H1 (cell line): ENCODE results near the gene NSD2. TPM values are rescaled to one million over a fixed set of nuclear protein-coding genes. Genes with fewer than 3 reads are reported as not detected.
"Not testable (repeated sequence)": the region's sequence is repeated elsewhere in the genome, so short reads cannot be mapped to it uniquely, and the experiment has no call there.

Experiments used
- CTCF ChIA-PET: fragments of 300-600 bp; sonication (Branson Sonifier 250); formaldehyde crosslinking; loops from one replicate; lab custom pipeline; 2021; ENCODE audit not compliant: partially characterized antibody; lab: Charles Lee
- POLR2A ChIA-PET: fragments of 300-600 bp; sonication (Branson Sonifier 250); formaldehyde crosslinking; loops from one replicate; lab custom pipeline; 2021; ENCODE audit warnings: inconsistent platforms; ENCODE audit not compliant: partially characterized antibody; lab: Charles Lee
- DNase-seq, 2 experiments: peaks; one replicate each; pipeline versions ENCODE4 v3.0.0 to v3.0.0-alpha.2; 2010 to 2022; ENCODE audit warnings: low spot score in 2 of 2, low read depth in 1 of 2, mixed read lengths in 1 of 2
- FAIRE-seq: peaks from 2 replicates; lab custom pipeline; 2011; peaks lifted over from hg19 to GRCh38; lab: Jason Lieb, UNC
- H2AFZ ChIP-seq: 2 replicates; pipeline ENCODE4 v1.8.1; 2012; ENCODE audit warnings: low read length, inconsistent platforms
- H2AK5ac ChIP-seq: 2 replicates; pipeline ENCODE4 v1.6.1; 2013; ENCODE audit warnings: low read depth, low read length
- H2BK120ac ChIP-seq: replicated peaks from 2 replicates; pipeline ENCODE3; 2013; ENCODE audit warnings: low read depth, low read length, inconsistent platforms
- H2BK12ac ChIP-seq: 2 replicates; pipeline ENCODE4 v1.6.1; 2013; ENCODE audit warnings: low read depth, low read length
- H2BK15ac ChIP-seq: 2 replicates; pipeline ENCODE4 v1.6.1; 2013; ENCODE audit warnings: low read length
- H2BK20ac ChIP-seq: 2 replicates; pipeline ENCODE4 v1.6.1; 2013; ENCODE audit warnings: low read length
- H2BK5ac ChIP-seq: 2 replicates; pipeline ENCODE4 v1.6.1; 2013; ENCODE audit warnings: low read depth, low read length
- H3K14ac ChIP-seq: 2 replicates; pipeline ENCODE4 v1.6.1; 2013; ENCODE audit warnings: inconsistent platforms; ENCODE audit not compliant: insufficient read length
- H3K18ac ChIP-seq: 2 replicates; pipeline ENCODE4 v1.6.1; 2013; ENCODE audit warnings: low read length; ENCODE audit errors: extremely low read depth
- H3K23ac ChIP-seq: 2 replicates; pipeline ENCODE4 v1.6.1; 2013; ENCODE audit warnings: inconsistent platforms; ENCODE audit not compliant: insufficient read length
- H3K23me2 ChIP-seq: 2 replicates; pipeline ENCODE4 v1.6.1; 2013; ENCODE audit warnings: low read depth, low read length
- H3K27ac ChIP-seq: 2 replicates; pipeline ENCODE4 v1.6.1; 2011; ENCODE audit warnings: low read depth, low read length, inconsistent platforms
- H3K27me3 ChIP-seq, 4 experiments: replicated peaks in 1 of 4; 1 replicate in 1 of 4; 2 replicates in 3 of 4; pipeline versions ENCODE4 v1.6.1 to v1.8.1; 2011 to 2013; ENCODE audit warnings: low read length in 3 of 4, mild to moderate bottlenecking in 3 of 4, inconsistent platforms in 2 of 4, mixed read lengths in 2 of 4, moderate library complexity in 1 of 4; ENCODE audit not compliant: control insufficient read depth in 3 of 4, insufficient read depth in 3 of 4; ENCODE audit errors: extremely low read depth in 1 of 4
- H3K36me3 ChIP-seq, 4 experiments: 2 replicates each; pipeline versions ENCODE4 v1.6.1 to v1.8.1; 2011 to 2013; ENCODE audit warnings: mild to moderate bottlenecking in 4 of 4, low read length in 3 of 4, moderate library complexity in 2 of 4, control low read depth in 1 of 4, inconsistent platforms in 1 of 4; ENCODE audit not compliant: insufficient read depth in 4 of 4, control insufficient read depth in 2 of 4
- H3K4ac ChIP-seq: replicated peaks from 2 replicates; pipeline ENCODE3; 2013; ENCODE audit warnings: low read length, low read depth, mixed read lengths, inconsistent platforms; ENCODE audit not compliant: insufficient read length
- H3K4me1 ChIP-seq, 4 experiments: replicated peaks in 1 of 4; 1 replicate in 1 of 4; 2 replicates in 3 of 4; pipeline versions ENCODE4 v1.6.1 to v1.8.1; 2011 to 2013; ENCODE audit warnings: low read length in 3 of 4, inconsistent platforms in 2 of 4, mixed read lengths in 1 of 4; ENCODE audit not compliant: insufficient read depth in 4 of 4, control insufficient read depth in 3 of 4
- H3K4me2 ChIP-seq, 2 experiments: 2 replicates each; pipeline versions ENCODE4 v1.6.1 to v1.8.1; 2011 to 2013; ENCODE audit warnings: low read depth in 2 of 2, low read length in 2 of 2, control low read depth in 1 of 2, inconsistent platforms in 1 of 2, mild to moderate bottlenecking in 1 of 2; ENCODE audit not compliant: insufficient read depth in 1 of 2
- H3K4me3 ChIP-seq, 4 experiments: fragments of 200-600, 300-600 bp in 1 of 4; sonication (generic), shearing (Covaris generic), sonication (Bioruptor Twin) in 1 of 4; 2 replicates each; pipeline versions ENCODE4 v1.5.1 to v1.8.1; 2011 to 2016; ENCODE audit warnings: low read length in 4 of 4, low read depth in 3 of 4, control low read depth in 2 of 4, inconsistent platforms in 2 of 4, mild to moderate bottlenecking in 2 of 4, mixed read lengths in 1 of 4, moderate library complexity in 1 of 4; ENCODE audit not compliant: insufficient read depth in 2 of 4; ENCODE audit errors: extremely low read depth in 1 of 4
- H3K56ac ChIP-seq: replicated peaks from 2 replicates; pipeline ENCODE3; 2013; ENCODE audit warnings: low read depth, mild to moderate bottlenecking, mixed read lengths, low read length, inconsistent platforms; ENCODE audit not compliant: insufficient read length
- H3K79me1 ChIP-seq: 2 replicates; pipeline ENCODE4 v1.6.1; 2013; ENCODE audit warnings: low read depth, low read length, control low read depth
- H3K79me2 ChIP-seq, 2 experiments: 2 replicates each; pipeline versions ENCODE4 v1.6.1 to v1.8.1; 2012 to 2013; ENCODE audit warnings: low read length in 2 of 2, mild to moderate bottlenecking in 2 of 2, inconsistent platforms in 1 of 2; ENCODE audit not compliant: insufficient read depth in 2 of 2, control insufficient read depth in 1 of 2
- H3K9ac ChIP-seq, 4 experiments: replicated peaks in 1 of 4; 1 replicate in 1 of 4; 2 replicates in 3 of 4; pipeline versions ENCODE4 v1.6.1 to v1.8.1; 2011 to 2013; ENCODE audit warnings: low read depth in 3 of 4, low read length in 3 of 4, control low read depth in 2 of 4, mild to moderate bottlenecking in 2 of 4, moderate library complexity in 2 of 4, inconsistent platforms in 1 of 4; ENCODE audit errors: extremely low read depth in 1 of 4
- H3K9me3 ChIP-seq, 2 experiments: 2 replicates each; pipeline versions ENCODE4 v1.6.1 to v1.8.1; 2012 to 2013; ENCODE audit warnings: mild to moderate bottlenecking in 2 of 2, moderate library complexity in 2 of 2, control low read depth in 1 of 2, inconsistent platforms in 1 of 2, low read depth in 1 of 2, low read length in 1 of 2, mixed read lengths in 1 of 2; ENCODE audit not compliant: insufficient read depth in 2 of 2
- H4K20me1 ChIP-seq, 2 experiments: replicated peaks in 1 of 2; 2 replicates each; pipeline versions ENCODE3 to v1.8.1; 2011 to 2013; ENCODE audit warnings: inconsistent platforms in 2 of 2, low read length in 2 of 2, mild to moderate bottlenecking in 1 of 2; ENCODE audit not compliant: insufficient read depth in 2 of 2, control insufficient read depth in 1 of 2
- H4K5ac ChIP-seq: 2 replicates; pipeline ENCODE4 v1.6.1; 2013; ENCODE audit warnings: low read length, low read depth, mixed read lengths, inconsistent platforms; ENCODE audit not compliant: insufficient read length
- H4K8ac ChIP-seq: 2 replicates; pipeline ENCODE4 v1.8.0; 2013; ENCODE audit warnings: mild to moderate bottlenecking, moderate library complexity, low read length, inconsistent platforms; ENCODE audit not compliant: insufficient read depth; ENCODE audit errors: extremely low read depth
- H4K91ac ChIP-seq: replicated peaks from 2 replicates; pipeline ENCODE3; 2013; ENCODE audit warnings: low read length, mixed read lengths, inconsistent platforms; ENCODE audit not compliant: insufficient read length
- E2F6 ChIP-seq: IDR thresholded peaks from 2 replicates; pipeline ENCODE4 v1.6.1; 2012; ENCODE audit warnings: inconsistent platforms
- KDM4A ChIP-seq: IDR thresholded peaks from one replicate; pipeline ENCODE4 v1.7.1; 2012; ENCODE audit warnings: low read depth, mild to moderate bottlenecking, moderate library complexity, low read length, inconsistent platforms; ENCODE audit not compliant: severe bottlenecking
- SP2 ChIP-seq: IDR thresholded peaks from 2 replicates; pipeline ENCODE4 v1.6.1; 2012; ENCODE audit warnings: mild to moderate bottlenecking, low read length, inconsistent platforms
- WGBS, 2 experiments: shearing (Covaris generic) in 1 of 2; methylation state at CpG; one replicate each; pipeline versions ENCODE4 v1.1.6 to v1.1.7; 2013 to 2015; ENCODE audit warnings: low lambda C conversion rate in 2 of 2, mixed read lengths in 2 of 2, inconsistent platforms in 1 of 2, low coverage in 1 of 2, missing lambda C conversion rate in 1 of 2; ENCODE audit not compliant: insufficient replicate concordance in 2 of 2, insufficient coverage in 1 of 2, insufficient read length in 1 of 2; ENCODE audit errors: extremely low coverage in 1 of 2, missing lambda C conversion rate in 1 of 2; 5-methylcytosine and 5-hydroxymethylcytosine counted together
- polyA plus RNA-seq, 7 experiments: library from polyadenylated mRNA; depleted of rRNA in 3 of 7; stranded (reverse) in 5 of 7; unstranded in 2 of 7; fragments of >200 nt in 5 of 7; fragments of 200-250 nt in 2 of 7; gene quantifications; 1 replicate in 5 of 7; 2 replicates in 1 of 7; 4 replicates in 1 of 7; pipeline versions ENCODE4 v1.2.1 to v1.2.3, GENCODE V29; 2011 to 2013; ENCODE audit warnings: missing spikeins in 2 of 7, mixed read lengths in 2 of 7
- total RNA-seq: library from RNA; stranded (reverse); fragmentation: NEBNext Ultra II Directional; extraction: Animal tissue kit (Norgen Biotek cat#: 25700); gene quantifications from 2 replicates; pipeline ENCODE4 v1.2.1, GENCODE V29; 2021

The NSD2 gene
- total and polyA plus RNA-seq, 2 of the 8 experiments (the other 6 are each of a cell fraction or from before 2014, with no cell fraction given), result 26.7 to 129 TPM

GRCh38 chr4:1843852-1844251, 27.3 kb upstream of the NSD2 start (continued):
- TF ChIP-seq KDM4A (no peak), E2F6 (no peak), SP2 (no peak)

- H4K20me1 ChIP-seq, result peaks cover 1 to 19% of the 10 kb centered on the region in 2 experiments
- H3K18ac ChIP-seq, DNase-seq, H3K9ac ChIP-seq, H2BK12ac ChIP-seq, H3K36me3 ChIP-seq, H3K27ac ChIP-seq, H2AFZ ChIP-seq, H3K27me3 ChIP-seq, H3K9me3 ChIP-seq, H3K79me1 ChIP-seq, H3K79me2 ChIP-seq, H2AK5ac ChIP-seq, H4K5ac ChIP-seq, FAIRE-seq, H2BK5ac ChIP-seq, H2BK15ac ChIP-seq, H2BK120ac ChIP-seq, H3K4me2 ChIP-seq, H3K4ac ChIP-seq, H3K23me2 ChIP-seq, H3K23ac ChIP-seq, POLR2A ChIA-PET, H3K56ac ChIP-seq, H4K8ac ChIP-seq, H3K14ac ChIP-seq, H4K91ac ChIP-seq, H3K4me1 ChIP-seq, H2BK20ac ChIP-seq, H3K4me3 ChIP-seq: not testable (repeated sequence)
- WGBS, 2 experiments, result 99% methylated on average over 6 of the region's 10 CpGs; no CpG with 5 or more reads in 1 of the 2 experiments
- CTCF ChIA-PET, result interaction anchor here (1.0 to 2.2 kb wide), 4 partner anchors 96 to 121 kb away, joined by 3 to 8 read pairs (median 4); no protein-coding TSS in a partner anchor
These were observed 26.6 kb upstream of the NSD2 start for GRCh38 chr4:1844618-1845017.
